Ecto neural progenitor cell (in vitro differentiated cells): ENCODE data around the gene RNPEPL1.
"Not testable (repeated sequence)": the region's sequence is repeated elsewhere in the genome, so short reads cannot be mapped to it uniquely, and the experiment has no call there.

Experiments
- DNase-seq: peaks from one replicate; pipeline ENCODE4 v3.0.0-alpha.2; 2018; ENCODE audit warnings: low spot score

Gene RNPEPL1

GRCh38 chr2:240604291-240604938 lies 36.1 kb downstream of the RNPEPL1 start:
- DNase-seq: peak; percentile 79

GRCh38 chr2:240604939-240605716 lies 36.8 kb downstream of the RNPEPL1 start:
- no peak for DNase-seq

GRCh38 chr2:240605867-240606743 lies 37.8 kb downstream of the RNPEPL1 start:
- no peak for DNase-seq

GRCh38 chr2:240611601-240612210 lies 43.4 kb downstream of the RNPEPL1 start:
- no peak for DNase-seq

- DNase-seq: no peak
These were observed 45.5 kb downstream of the RNPEPL1 start for GRCh38 chr2:240613781-240614180.

- no peak for DNase-seq
These were observed 46.1 kb downstream of the RNPEPL1 start for GRCh38 chr2:240614391-240614790.

- no peak for DNase-seq
These were observed 47.1 kb downstream of the RNPEPL1 start for GRCh38 chr2:240615396-240615795.

- DNase-seq: no peak
These were observed 47.7 kb downstream of the RNPEPL1 start for GRCh38 chr2:240615820-240616547.

GRCh38 chr2:240616860-240617666 lies 48.8 kb downstream of the RNPEPL1 start:
- DNase-seq: not testable (repeated sequence)

- DNase-seq: no peak
These were observed 50.5 kb downstream of the RNPEPL1 start for GRCh38 chr2:240618776-240619175.

GRCh38 chr2:240619506-240620148 lies 51.3 kb downstream of the RNPEPL1 start:
- no peak for DNase-seq

GRCh38 chr2:240620149-240620731 lies 52.0 kb downstream of the RNPEPL1 start:
- DNase-seq: no peak

GRCh38 chr2:240620859-240621258 lies 52.6 kb downstream of the RNPEPL1 start:
- DNase-seq: no peak

- DNase-seq: no peak
These were observed 53.8 kb downstream of the RNPEPL1 start for GRCh38 chr2:240622060-240622411.

GRCh38 chr2:240622531-240623235 lies 54.4 kb downstream of the RNPEPL1 start:
- no peak for DNase-seq

- DNase-seq: no peak
These were observed 55.3 kb downstream of the RNPEPL1 start for GRCh38 chr2:240623531-240624010.

- no peak for DNase-seq
These were observed 56.0 kb downstream of the RNPEPL1 start for GRCh38 chr2:240624011-240624949.
